ENCODE results near the gene SPACDR.

Gene SPACDR

GRCh38 chr7:100407285-100408180 lies 56.5 kb downstream of the SPACDR start:
- DNase-seq = no peak

GRCh38 chr7:100406767-100407166 lies 57.3 kb downstream of the SPACDR start:
- DNase-seq = no peak
